Loucy (cell line): ENCODE measurements around the gene FCAMR.

Experiments used
- H2AFZ ChIP-seq: fragments of 200-600 bp; sonication (generic); 2 replicates; pipeline ENCODE4 v1.6.0; 2016; ENCODE audit warnings: antibody characterized with exemption, mild to moderate bottlenecking, low read length, moderate library complexity
- H3F3A ChIP-seq: fragments of 200-600 bp; 2 replicates; pipeline ENCODE4 v1.6.0; 2016; ENCODE audit warnings: antibody characterized with exemption, low read depth, mild to moderate bottlenecking
- H3K27me3 ChIP-seq: fragments of 200-600 bp; sonication (generic); 2 replicates; pipeline ENCODE4 v1.6.1; 2014; ENCODE audit warnings: low read length, mild to moderate bottlenecking; ENCODE audit not compliant: insufficient read depth, poor library complexity, severe bottlenecking
- H3K36me3 ChIP-seq: fragments of 200-600 bp; sonication (generic); 2 replicates; pipeline ENCODE4 v1.6.1; 2016; ENCODE audit warnings: low read length; ENCODE audit not compliant: insufficient read depth
- H3K4me1 ChIP-seq: fragments of 200-600 bp; sonication (generic); 2 replicates; pipeline ENCODE4 v1.5.1; 2014; ENCODE audit warnings: low read length, mild to moderate bottlenecking; ENCODE audit not compliant: insufficient read depth, poor library complexity, severe bottlenecking
- H3K4me2 ChIP-seq: fragments of 200-600 bp; sonication (generic); 2 replicates; pipeline ENCODE4 v1.6.0; 2014; ENCODE audit warnings: antibody characterized with exemption, low read length, low read depth, mild to moderate bottlenecking; ENCODE audit not compliant: poor library complexity, severe bottlenecking
- H3K4me3 ChIP-seq: fragments of 200-600 bp; sonication (generic); 2 replicates; pipeline ENCODE4 v1.5.1; 2014; ENCODE audit warnings: low read length, mild to moderate bottlenecking, mixed read lengths; ENCODE audit not compliant: poor library complexity, severe bottlenecking
- H3K79me2 ChIP-seq: fragments of 200-600 bp; sonication (generic); 2 replicates; pipeline ENCODE4 v1.6.1; 2014; ENCODE audit warnings: low read length; ENCODE audit not compliant: insufficient read depth
- H3K9ac ChIP-seq: fragments of 200-600 bp; sonication (generic); 2 replicates; pipeline ENCODE4 v1.6.0; 2014; ENCODE audit warnings: mild to moderate bottlenecking, low read depth, low read length, moderate library complexity; ENCODE audit not compliant: poor library complexity, severe bottlenecking
- H3K9me2 ChIP-seq: fragments of 200-600 bp; sonication (generic); replicated peaks from 2 replicates; pipeline ENCODE4 v1.6.1; 2016; ENCODE audit warnings: low read depth, low read length, mixed read lengths
- H3K9me3 ChIP-seq: fragments of 200-600 bp; sonication (generic); 2 replicates; pipeline ENCODE4 v1.6.1; 2014; ENCODE audit warnings: mild to moderate bottlenecking, antibody characterized with exemption, low read length, low read depth; ENCODE audit not compliant: insufficient read depth
- H4K20me1 ChIP-seq: fragments of 200-600 bp; sonication (generic); 2 replicates; pipeline ENCODE4 v1.6.0; 2014; ENCODE audit warnings: antibody characterized with exemption, low read length, mild to moderate bottlenecking; ENCODE audit not compliant: insufficient read depth, poor library complexity, severe bottlenecking
- EZH2phosphoT487 ChIP-seq: fragments of 200-600 bp; IDR thresholded peaks from 2 replicates; pipeline ENCODE4 v1.6.1; 2018; ENCODE audit warnings: antibody characterized with exemption, mild to moderate bottlenecking, moderate library complexity, borderline replicate concordance
- TF ChIP-seq, protein P1 (sequence below): fragments of 200-600 bp; sonication (generic); conservative IDR thresholded peaks from 2 replicates; pipeline ENCODE4 v1.5.1; 2014; ENCODE audit warnings: mild to moderate bottlenecking, antibody characterized with exemption, low read length

The FCAMR gene

DNA sequence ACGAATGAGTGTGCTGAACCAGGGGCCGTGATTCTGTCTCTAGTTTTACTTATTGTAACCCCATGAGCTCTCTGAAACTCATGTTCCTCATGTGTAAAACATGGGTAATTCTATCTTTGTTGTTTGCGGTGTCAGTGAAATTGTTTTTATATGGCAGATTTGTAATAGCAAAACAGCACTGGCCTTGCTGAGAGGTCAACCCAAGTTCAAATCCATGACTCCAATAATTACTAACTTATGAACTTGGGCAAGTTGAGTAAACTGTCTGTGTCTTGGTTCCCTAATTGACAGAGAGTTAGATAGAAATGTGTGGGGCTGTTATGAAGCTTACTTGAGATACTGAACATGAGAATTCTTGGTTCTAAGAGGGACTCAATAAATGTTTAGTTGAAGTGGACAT, 44.5 kb upstream of the FCAMR start:
- H3F3A ChIP-seq = no peaks in the 10 kb centered on the region
- no peaks in the 10 kb centered on the region for H3K9me3 ChIP-seq
- TF ChIP-seq EZH2phosphoT487 = no peak
- TF ChIP-seq, protein P1, sequence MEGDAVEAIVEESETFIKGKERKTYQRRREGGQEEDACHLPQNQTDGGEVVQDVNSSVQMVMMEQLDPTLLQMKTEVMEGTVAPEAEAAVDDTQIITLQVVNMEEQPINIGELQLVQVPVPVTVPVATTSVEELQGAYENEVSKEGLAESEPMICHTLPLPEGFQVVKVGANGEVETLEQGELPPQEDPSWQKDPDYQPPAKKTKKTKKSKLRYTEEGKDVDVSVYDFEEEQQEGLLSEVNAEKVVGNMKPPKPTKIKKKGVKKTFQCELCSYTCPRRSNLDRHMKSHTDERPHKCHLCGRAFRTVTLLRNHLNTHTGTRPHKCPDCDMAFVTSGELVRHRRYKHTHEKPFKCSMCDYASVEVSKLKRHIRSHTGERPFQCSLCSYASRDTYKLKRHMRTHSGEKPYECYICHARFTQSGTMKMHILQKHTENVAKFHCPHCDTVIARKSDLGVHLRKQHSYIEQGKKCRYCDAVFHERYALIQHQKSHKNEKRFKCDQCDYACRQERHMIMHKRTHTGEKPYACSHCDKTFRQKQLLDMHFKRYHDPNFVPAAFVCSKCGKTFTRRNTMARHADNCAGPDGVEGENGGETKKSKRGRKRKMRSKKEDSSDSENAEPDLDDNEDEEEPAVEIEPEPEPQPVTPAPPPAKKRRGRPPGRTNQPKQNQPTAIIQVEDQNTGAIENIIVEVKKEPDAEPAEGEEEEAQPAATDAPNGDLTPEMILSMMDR = no peak
- no peaks in the 10 kb centered on the region for H3K9me2 ChIP-seq
- no peak overlapping the region for H3K9ac ChIP-seq
- H3K4me2 ChIP-seq = no peak overlapping the region
- H3K36me3 ChIP-seq = no peaks in the 10 kb centered on the region
- H3K4me3 ChIP-seq = no peak overlapping the region
- peaks cover 24% of the 10 kb centered on the region for H3K27me3 ChIP-seq
- H4K20me1 ChIP-seq = no peaks in the 10 kb centered on the region
- no peak overlapping the region for H2AFZ ChIP-seq
- no peaks in the 10 kb centered on the region for H3K4me1 ChIP-seq
- H3K79me2 ChIP-seq = no peaks in the 10 kb centered on the region

DNA sequence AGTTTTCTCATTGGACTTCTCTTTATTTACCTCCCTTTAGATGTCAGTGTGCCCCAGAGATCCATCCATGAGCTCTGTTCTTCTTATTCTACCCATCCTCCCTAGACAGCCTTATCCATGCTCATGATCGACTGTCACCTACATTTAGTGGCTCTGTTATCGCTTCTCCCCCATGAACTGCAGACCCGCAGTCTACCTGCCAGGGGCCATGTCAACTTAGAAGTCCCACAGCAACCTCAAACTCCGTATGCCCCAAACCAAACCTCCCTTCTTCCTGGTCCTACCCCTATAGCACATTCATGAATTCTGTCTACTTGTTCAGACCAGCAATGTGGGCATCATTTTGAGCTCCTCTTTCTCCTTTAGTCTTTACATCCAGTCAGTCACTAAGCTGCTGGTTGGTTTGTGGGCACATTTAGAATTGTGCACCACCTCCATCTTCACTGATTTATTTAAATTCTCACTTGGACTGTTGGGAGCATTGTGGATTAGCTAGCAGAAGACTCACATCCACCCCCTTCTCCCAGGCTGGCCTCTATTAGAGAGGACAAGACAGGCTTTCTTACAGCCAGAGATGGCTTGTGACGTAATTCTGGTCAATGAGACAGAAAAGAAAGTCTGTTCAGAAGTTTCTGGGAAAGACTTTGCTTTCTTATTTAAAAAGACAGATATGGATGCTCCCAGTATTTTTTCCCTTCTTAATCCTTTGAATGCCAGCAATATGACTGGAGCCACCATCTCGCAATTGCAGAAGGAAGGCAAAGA, 43.2 kb upstream of the FCAMR start:
- Histone ChIP-seq H2AFZ (no peak overlapping the region), H3F3A (no peaks in the 10 kb centered on the region), H3K79me2 (no peaks in the 10 kb centered on the region), H3K9me2 (no peaks in the 10 kb centered on the region), H3K4me3 (no peak overlapping the region), H3K9me3 (no peaks in the 10 kb centered on the region), H3K27me3 (peaks cover 24% of the 10 kb centered on the region), H4K20me1 (no peaks in the 10 kb centered on the region), H3K36me3 (no peaks in the 10 kb centered on the region), H3K9ac (no peak overlapping the region), H3K4me1 (no peaks in the 10 kb centered on the region), H3K4me2 (no peak overlapping the region)
- TF ChIP-seq, protein P1 = no peak
- no peak for TF ChIP-seq EZH2phosphoT487

DNA sequence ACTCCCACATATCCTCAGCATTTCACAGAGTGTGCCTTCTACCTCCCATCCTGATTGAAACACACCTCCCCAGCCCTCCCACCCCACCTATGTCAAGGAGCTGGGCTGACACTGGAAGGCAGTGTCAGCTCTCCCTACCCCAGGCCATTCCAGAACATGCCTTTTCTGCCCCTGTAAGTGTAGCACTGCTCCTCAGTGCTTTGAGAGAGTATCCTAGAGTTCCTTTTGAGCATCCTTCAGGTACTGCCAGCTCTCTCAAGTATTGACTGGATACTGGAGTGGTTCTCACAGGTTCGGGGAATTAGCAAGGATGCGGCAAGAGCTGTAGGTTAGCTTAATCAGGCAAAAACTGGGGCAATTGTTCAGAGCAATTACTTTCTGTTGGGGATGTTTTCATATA, 40.5 kb upstream of the FCAMR start:
- no peak overlapping the region for H3K9ac ChIP-seq

More for the DNA sequence above, 40.5 kb upstream of the FCAMR start:
- Histone ChIP-seq H3F3A (no peaks in the 10 kb centered on the region), H4K20me1 (no peaks in the 10 kb centered on the region), H3K4me1 (no peaks in the 10 kb centered on the region), H3K79me2 (no peaks in the 10 kb centered on the region), H3K9me2 (no peaks in the 10 kb centered on the region), H3K27me3 (peaks cover 24% of the 10 kb centered on the region), H3K9me3 (no peaks in the 10 kb centered on the region), H3K4me3 (no peak overlapping the region), H3K4me2 (no peak overlapping the region), H3K36me3 (no peaks in the 10 kb centered on the region), H2AFZ (no peak overlapping the region)
- TF ChIP-seq EZH2phosphoT487 = no peak
- TF ChIP-seq, protein P1 = no peak
